Kidney (tissue), 14 donors: Measurements from ENCODE around the gene ADGRF5. TPM values are rescaled to one million over a fixed set of nuclear protein-coding genes. Genes with fewer than 3 reads are reported as not detected.

ENCODE experiments used
- DNase-seq, 5 donors: peaks; one replicate each; pipeline ENCODE4 v3.0.0-alpha.2; 2013 to 2020
- FAIRE-seq: peaks from 2 replicates; lab custom pipeline; 2012; peaks lifted over from hg19 to GRCh38; lab: Jason Lieb, UNC
- H3K27ac ChIP-seq, 2 donors: one replicate each; pipeline ENCODE4 v1.7.0; 2013; ENCODE audit warnings: low read depth in 2 of 2, low read length in 2 of 2, inconsistent platforms in 1 of 2
- H3K27me3 ChIP-seq: one replicate; pipeline ENCODE4 v1.7.1; 2013; ENCODE audit warnings: low read length, inconsistent platforms; ENCODE audit not compliant: control insufficient read depth, insufficient read depth
- H3K36me3 ChIP-seq, 3 donors: one replicate each; pipeline versions ENCODE4 v1.7.0 to v1.7.1; 2013; ENCODE audit warnings: low read length in 3 of 3, control low read depth in 1 of 3, inconsistent platforms in 1 of 3; ENCODE audit not compliant: insufficient read depth in 3 of 3, control insufficient read depth in 2 of 3
- H3K4me1 ChIP-seq, 3 donors: one replicate each; pipeline versions ENCODE4 v1.7.0 to v1.7.1; 2013; ENCODE audit warnings: low read length in 3 of 3, inconsistent platforms in 1 of 3, low read depth in 1 of 3; ENCODE audit not compliant: control insufficient read depth in 2 of 3, insufficient read depth in 2 of 3
- H3K4me3 ChIP-seq, 3 donors: one replicate each; pipeline versions ENCODE4 v1.7.0 to v1.8.1; 2013; ENCODE audit warnings: low read length in 3 of 3, control low read depth in 1 of 3, inconsistent platforms in 1 of 3
- H3K9ac ChIP-seq, 3 donors: one replicate each; pipeline versions ENCODE4 v1.7.0 to v1.7.1; 2013; ENCODE audit warnings: low read length in 3 of 3, control low read depth in 1 of 3, inconsistent platforms in 1 of 3
- H3K9me3 ChIP-seq, 3 donors: one replicate each; pipeline versions ENCODE4 v1.7.0 to v1.7.1; 2013; ENCODE audit warnings: low read length in 3 of 3, control low read depth in 1 of 3, inconsistent platforms in 1 of 3; ENCODE audit not compliant: control insufficient read depth in 2 of 3, insufficient read depth in 1 of 3
- CTCF ChIP-seq: IDR thresholded peaks from 3 replicates; pipeline ENCODE4 v1.5.1; 2012; ENCODE audit warnings: mild to moderate bottlenecking, moderate library complexity, borderline replicate concordance; ENCODE audit not compliant: insufficient read depth; ENCODE audit errors: extremely low read depth
- intact Hi-C: fragments of 100-400 bp; cut with DNase I; formaldehyde crosslinking; loops from one replicate; pipeline ENCODE4 v1.11.1; 2022
- polyA plus RNA-seq: library from polyadenylated mRNA; stranded (reverse); fragments of 350-450 nt; fragmentation: Illumina TruSeq; extraction: RNeasy Lipid Tissue Mini Kit (QIAGEN cat#74804); gene quantifications from one replicate; pipeline ENCODE4 v1.2.3, GENCODE V29; 2014; ENCODE audit warnings: low read depth, low replicate concordance; ENCODE audit not compliant: insufficient read depth
- total RNA-seq: library from RNA; stranded (reverse); fragmentation: NEBNext Ultra II Directional; extraction: Animal tissue kit (Norgen Biotek cat#: 25700); gene quantifications from one replicate; pipeline ENCODE4 v1.2.1, GENCODE V29; 2021
- donor health status: control.
- donor health status: control.
- donor health status: control.
- donor health status: control.
- donor health status: control.
- donor health status: DM: yes; HTN: yes; CAD: no.
- donor health status: Normal renal cell carcinoma (clear cell type).

The ADGRF5 gene
- total and polyA plus RNA-seq, 2 donors from 2014 or later = 44.1 to 51.7 TPM

DNA sequence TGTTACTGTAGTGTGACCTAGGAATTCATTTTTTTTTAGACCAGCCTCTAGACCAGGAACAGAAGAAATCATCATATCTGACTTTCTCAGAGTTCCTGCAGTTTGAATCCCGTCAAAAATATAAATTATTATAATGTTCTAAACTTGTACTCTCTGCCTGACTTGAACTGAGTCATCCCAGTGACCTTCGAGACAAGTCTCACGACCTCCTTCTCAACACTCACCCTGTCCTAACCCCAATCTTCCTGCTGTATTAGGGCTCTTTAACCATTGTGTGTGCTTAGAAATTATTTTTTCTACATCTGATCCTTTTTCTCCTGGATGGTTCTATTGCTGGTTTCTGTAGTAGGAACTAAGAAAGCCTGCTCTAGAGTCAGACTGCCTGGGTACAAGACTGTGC, 21.5 kb downstream of the ADGRF5 start:
- Histone ChIP-seq H3K9ac (no peak overlapping the region), H3K36me3 (peaks cover 0 to 2% (median 0%) of the 10 kb centered on the region in 3 donors), H3K4me1 (peaks cover 5 to 17% (median 7%) of the 10 kb centered on the region in 3 donors), H3K4me3 (no peak overlapping the region), H3K9me3 (no peaks in the 10 kb centered on the region), H3K27me3 (no peaks in the 10 kb centered on the region), H3K27ac (peak overlapping the region in 1 of 2 donors; percentile 82)
- FAIRE-seq (no peak), DNase-seq (no peak)
- TF ChIP-seq CTCF = no peak
- intact Hi-C loops = no loop called here

DNA sequence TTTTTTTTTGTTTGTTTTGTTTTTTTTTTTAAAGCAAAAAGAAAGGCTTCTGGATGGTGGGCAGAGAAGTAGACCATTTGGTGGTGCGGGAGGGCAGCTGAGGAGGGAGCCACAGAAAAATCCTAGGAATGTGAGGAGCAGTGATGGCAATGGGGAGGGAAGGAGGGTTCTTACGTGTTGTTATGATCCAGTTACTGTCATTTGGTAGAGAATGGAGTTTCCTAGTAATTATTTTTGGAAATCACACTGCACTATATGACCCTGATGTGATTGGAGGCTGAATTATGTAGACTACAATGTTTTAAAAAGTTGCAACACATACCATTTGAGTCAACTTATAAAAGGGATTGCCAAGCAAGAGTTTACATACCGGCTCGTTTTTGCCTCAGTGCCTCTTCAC, 22.1 kb downstream of the ADGRF5 start:
- Histone ChIP-seq H3K9ac (no peak overlapping the region), H3K4me1 (peaks cover 5 to 18% (median 7%) of the 10 kb centered on the region in 3 donors), H3K36me3 (no peaks in the 10 kb centered on the region), H3K27me3 (no peaks in the 10 kb centered on the region), H3K27ac (peak overlapping the region; percentile 39 to 82), H3K4me3 (no peak overlapping the region), H3K9me3 (no peaks in the 10 kb centered on the region)
- no peak for TF ChIP-seq CTCF
- FAIRE-seq (no peak), DNase-seq (no peak)
- intact Hi-C loops = no loop called here

- peaks cover 5 to 17% (median 7%) of the 10 kb centered on the region in 3 donors for H3K4me1 ChIP-seq
- H3K9ac ChIP-seq = no peak overlapping the region
- no peaks in the 10 kb centered on the region for H3K36me3 ChIP-seq
- no peaks in the 10 kb centered on the region for H3K27me3 ChIP-seq
- intact Hi-C loops = no loop called here
- no peak overlapping the region for H3K4me3 ChIP-seq
- FAIRE-seq (no peak), DNase-seq (peak in 3 of 5 donors; percentile 51 to 70 (median 68))
- H3K27ac ChIP-seq = peak overlapping the region in 1 of 2 donors; percentile 13
- TF ChIP-seq CTCF = no peak
- no peaks in the 10 kb centered on the region for H3K9me3 ChIP-seq
Measured at GRCh38 chr6:46898006-46898405, 23.7 kb downstream of the ADGRF5 start.

GRCh38 chr6:46896871-46897270, 24.9 kb downstream of the ADGRF5 start:
- TF ChIP-seq CTCF = no peak
- peaks cover 5 to 15% (median 7%) of the 10 kb centered on the region in 3 donors for H3K4me1 ChIP-seq
- H3K27ac ChIP-seq = no peak overlapping the region
- H3K9me3 ChIP-seq = no peaks in the 10 kb centered on the region
- intact Hi-C loops = no loop called here
- H3K9ac ChIP-seq = no peak overlapping the region
- no peak overlapping the region for H3K4me3 ChIP-seq
- no peaks in the 10 kb centered on the region for H3K27me3 ChIP-seq
- FAIRE-seq (no peak), DNase-seq (no peak)
- H3K36me3 ChIP-seq = no peaks in the 10 kb centered on the region
